Right hindlimb (tissue), 1 donor: ENCODE results near the gene NDUFS1.
"Not testable (repeated sequence)": the region's sequence is repeated elsewhere in the genome, so short reads cannot be mapped to it uniquely, and the experiment has no call there.

Experiments used
- DNase-seq: peaks from one replicate; pipeline ENCODE4 v3.0.0-alpha.2; 2018

Gene NDUFS1

GRCh38 chr2:206160807-206161179, 1.5 kb upstream of the NDUFS1 start:
- no peak for DNase-seq

GRCh38 chr2:206160125-206160806, 1.0 kb upstream of the NDUFS1 start:
- no peak for DNase-seq

- no peak for DNase-seq
Measured at GRCh38 chr2:206158563-206159345, 490 bp downstream of the NDUFS1 start.

GRCh38 chr2:206157014-206157413, 2.2 kb downstream of the NDUFS1 start:
- DNase-seq = not testable (repeated sequence)

GRCh38 chr2:206154197-206154596, 5.0 kb downstream of the NDUFS1 start:
- DNase-seq = no peak

- no peak for DNase-seq
Measured at GRCh38 chr2:206150631-206151030, 8.6 kb downstream of the NDUFS1 start.

GRCh38 chr2:206150168-206150567, 9.1 kb downstream of the NDUFS1 start:
- DNase-seq = no peak

- no peak for DNase-seq
Measured at GRCh38 chr2:206149330-206149729, 9.9 kb downstream of the NDUFS1 start.

GRCh38 chr2:206145665-206146064, 13.6 kb downstream of the NDUFS1 start:
- no peak for DNase-seq

GRCh38 chr2:206144383-206144782, 14.9 kb downstream of the NDUFS1 start:
- no peak for DNase-seq

- DNase-seq = no peak
Measured at GRCh38 chr2:206143451-206143850, 15.8 kb downstream of the NDUFS1 start.

- no peak for DNase-seq
Measured at GRCh38 chr2:206127656-206128055, 31.6 kb downstream of the NDUFS1 start.

GRCh38 chr2:206125901-206126300, 33.3 kb downstream of the NDUFS1 start:
- DNase-seq = no peak

- DNase-seq = not testable (repeated sequence)
Measured at GRCh38 chr2:206122569-206122968, 36.7 kb downstream of the NDUFS1 start.

- DNase-seq = no peak
Measured at GRCh38 chr2:206116278-206116677, 43.0 kb downstream of the NDUFS1 start.

GRCh38 chr2:206115026-206115578, 44.1 kb downstream of the NDUFS1 start:
- DNase-seq = no peak

- DNase-seq = no peak
Measured at GRCh38 chr2:206112846-206113547, 46.2 kb downstream of the NDUFS1 start.

GRCh38 chr2:206112108-206112507, 47.1 kb downstream of the NDUFS1 start:
- DNase-seq = no peak

GRCh38 chr2:206108713-206109112, 50.5 kb downstream of the NDUFS1 start:
- DNase-seq = no peak

GRCh38 chr2:206105541-206105940, 53.7 kb downstream of the NDUFS1 start:
- DNase-seq = no peak

GRCh38 chr2:206105038-206105437, 54.2 kb downstream of the NDUFS1 start:
- DNase-seq = no peak

- DNase-seq = not testable (repeated sequence)
Measured at GRCh38 chr2:206098872-206099271, 60.4 kb downstream of the NDUFS1 start.

GRCh38 chr2:206098471-206098870, 60.8 kb downstream of the NDUFS1 start:
- DNase-seq = no peak
